ENCODE measurements around the gene CGB5. TPM values are rescaled to one million over a fixed set of nuclear protein-coding genes. Genes with fewer than 3 reads are reported as not detected.
"Not testable (repeated sequence)": the region's sequence is repeated elsewhere in the genome, so short reads cannot be mapped to it uniquely, and the experiment has no call there.

The CGB5 gene
- total RNA-seq, 4 donors from 2014 or later = not detected

GRCh38 chr19:49039736-49040135 lies 3.9 kb upstream of the CGB5 start:
- 50% methylated on average over 6 of the region's 9 CpGs; no CpG with 5 or more reads in 1 of the 2 donors for WGBS, 2 donors (ENCODE audit: low coverage in 1 of 2)
- not testable (repeated sequence) for ATAC-seq, H3K36me3 ChIP-seq, H3K4me1 ChIP-seq, H3K27me3 ChIP-seq, H3K4me3 ChIP-seq, H3K27ac ChIP-seq, H3K9me3 ChIP-seq

- ATAC-seq = no peak
- Histone ChIP-seq H3K4me3 (no peak overlapping the region), H3K27me3 (no peaks in the 10 kb centered on the region), H3K36me3 (no peaks in the 10 kb centered on the region), H3K27ac (no peak overlapping the region), H3K4me1 (no peaks in the 10 kb centered on the region), H3K9me3 (no peaks in the 10 kb centered on the region)
- 100% methylated on average over 1 of the region's 17 CpGs; no CpG with 5 or more reads in 1 of the 2 donors for WGBS, 2 donors (ENCODE audit: low coverage in 1 of 2)
- no peak for TF ChIP-seq EP300 (IDR thresholded peaks at IDR 0.05)
These were observed 1.5 kb upstream of the CGB5 start for GRCh38 chr19:49042177-49042576.

- not testable (repeated sequence) for H3K9me3 ChIP-seq, H3K4me3 ChIP-seq, ATAC-seq, H3K4me1 ChIP-seq, H3K27ac ChIP-seq, H3K27me3 ChIP-seq, H3K36me3 ChIP-seq
- 60 to 78% methylated on average over 1 of the region's 4 CpGs for WGBS, 2 donors (ENCODE audit: low coverage in 1 of 2)
These were observed 982 bp upstream of the CGB5 start for GRCh38 chr19:49042666-49043065.

- WGBS, 2 donors (ENCODE audit: low coverage in 1 of 2) = no CpG with 5 or more reads among the region's 12 CpGs
- not testable (repeated sequence) for H3K4me3 ChIP-seq, H3K27ac ChIP-seq, H3K36me3 ChIP-seq, H3K27me3 ChIP-seq, H3K4me1 ChIP-seq, H3K9me3 ChIP-seq, ATAC-seq
These were observed 5.4 kb downstream of the CGB5 start, which contains the start of gene CGB8 for GRCh38 chr19:49049011-49049410. CGB8 (minus strand) TSS chr19:49049111; CDS start chr19:49048739, 372 bp downstream.

- not testable (repeated sequence) for H3K4me1 ChIP-seq, H3K36me3 ChIP-seq, H3K4me3 ChIP-seq, H3K27ac ChIP-seq, H3K27me3 ChIP-seq, ATAC-seq, H3K9me3 ChIP-seq
- WGBS, 2 donors (ENCODE audit: low coverage in 1 of 2) = no CpG with 5 or more reads among the region's 4 CpGs
These were observed 6.2 kb downstream of the CGB5 start for GRCh38 chr19:49049834-49050233.

GRCh38 chr19:49050376-49051033 lies 6.9 kb downstream of the CGB5 start:
- ATAC-seq, H3K27ac ChIP-seq, H3K4me3 ChIP-seq, H3K9me3 ChIP-seq, H3K36me3 ChIP-seq, H3K4me1 ChIP-seq, H3K27me3 ChIP-seq: not testable (repeated sequence)
- 59 to 92% methylated on average over 2 of the region's 24 CpGs for WGBS, 2 donors (ENCODE audit: low coverage in 1 of 2)

GRCh38 chr19:49056101-49056901 lies 12.7 kb downstream of the CGB5 start:
- peak overlapping the region; percentile 28 to 58 for H3K4me3 ChIP-seq
- no peaks in the 10 kb centered on the region for H3K9me3 ChIP-seq
- peaks cover 0 to 25% (median 16%) of the 10 kb centered on the region in 3 donors for H3K4me1 ChIP-seq
- H3K36me3 ChIP-seq = no peaks in the 10 kb centered on the region
- ATAC-seq = peak; percentile 85
- peak in 2 of 4 experiments; percentile 39 to 59 for TF ChIP-seq CTCF (IDR thresholded peaks at IDR 0.05)
- no peak for TF ChIP-seq POLR2AphosphoS5 (IDR thresholded peaks at IDR 0.05)
- H3K27me3 ChIP-seq = peaks cover 36% of the 10 kb centered on the region
- peak overlapping the region in 1 of 4 donors; percentile 43 for H3K27ac ChIP-seq
- 0% methylated on average over 1 of the region's 63 CpGs; no CpG with 5 or more reads in 1 of the 2 donors for WGBS, 2 donors (ENCODE audit: low coverage in 1 of 2)

GRCh38 chr19:49056902-49057596 lies 13.4 kb downstream of the CGB5 start:
- Histone ChIP-seq H3K27me3 (peaks cover 43% of the 10 kb centered on the region), H3K4me1 (peaks cover 0 to 25% (median 16%) of the 10 kb centered on the region in 3 donors), H3K4me3 (peak overlapping the region; percentile 22 to 58)
- not testable (repeated sequence) for H3K36me3 ChIP-seq, H3K27ac ChIP-seq, H3K9me3 ChIP-seq, ATAC-seq
- WGBS, 2 donors (ENCODE audit: low coverage in 1 of 2) = 5 to 6% methylated on average over 3 to 11 of the region's 34 CpGs

All from gastroesophageal sphincter (tissue), 4 donors.